Stimulated activated CD4-positive, alpha-beta T cell treated with anti-CD3 and anti-CD28 coated beads, Interleukin-4, amount 100 ng/mL, for 48 hours (primary cell): ENCODE results near the gene HOXB5.

Experiments used
- DNase-seq, 2 donors: peaks; one replicate each; pipeline ENCODE4 v3.0.0-alpha.2; 2020; ENCODE audit warnings: low read depth in 2 of 2

Gene HOXB5

GRCh38 chr17:48559840-48560817 is 33.5 kb downstream of the HOXB5 start:
- no peak for DNase-seq

- no peak for DNase-seq
Observed at GRCh38 chr17:48559122-48559839, 34.3 kb downstream of the HOXB5 start.

- no peak for DNase-seq
Observed at GRCh38 chr17:48558831-48559121, 34.8 kb downstream of the HOXB5 start.

- DNase-seq: no peak
Observed at GRCh38 chr17:48558057-48558830, 35.3 kb downstream of the HOXB5 start.

GRCh38 chr17:48556576-48557401 is 36.8 kb downstream of the HOXB5 start:
- no peak for DNase-seq

- no peak for DNase-seq
Observed at GRCh38 chr17:48556229-48556575, 37.4 kb downstream of the HOXB5 start.

- no peak for DNase-seq
Observed at GRCh38 chr17:48555258-48556228, 38.0 kb downstream of the HOXB5 start.

GRCh38 chr17:48554412-48555257 is 38.9 kb downstream of the HOXB5 start:
- no peak for DNase-seq

GRCh38 chr17:48553826-48554225 is 39.8 kb downstream of the HOXB5 start:
- DNase-seq: no peak

- DNase-seq: no peak
Observed at GRCh38 chr17:48553190-48553547, 40.4 kb downstream of the HOXB5 start.

- no peak for DNase-seq
Observed at GRCh38 chr17:48552466-48553189, 41.0 kb downstream of the HOXB5 start.

- no peak for DNase-seq
Observed at GRCh38 chr17:48551596-48552465, 41.7 kb downstream of the HOXB5 start.

- no peak for DNase-seq
Observed at GRCh38 chr17:48551214-48551555, 42.4 kb downstream of the HOXB5 start.

- no peak for DNase-seq
Observed at GRCh38 chr17:48550502-48551213, 42.9 kb downstream of the HOXB5 start.

GRCh38 chr17:48549914-48550501 is 43.6 kb downstream of the HOXB5 start:
- no peak for DNase-seq

- no peak for DNase-seq
Observed at GRCh38 chr17:48549281-48549630, 44.3 kb downstream of the HOXB5 start.
